CD4-positive, alpha-beta memory T cell (primary cell): ENCODE measurements around the gene GLIS1. TPM values are rescaled to one million over a fixed set of nuclear protein-coding genes. Genes with fewer than 3 reads are reported as not detected.

Source experiments
- CTCF ChIA-PET: fragments of 350-600 bp; sonication (Branson Sonifier 250); formaldehyde crosslinking; loops from one replicate; lab custom pipeline; 2021; ENCODE audit warnings: inconsistent platforms; ENCODE audit not compliant: partially characterized antibody; lab: Charles Lee
- POLR2A ChIA-PET: fragments of 350-600 bp; sonication (Branson Sonifier 250); formaldehyde crosslinking; loops from one replicate; lab custom pipeline; 2021; ENCODE audit not compliant: partially characterized antibody; lab: Charles Lee
- DNase-seq, 5 donors: peaks; one replicate each; pipeline versions ENCODE4 v3.0.0 to v3.0.0-alpha.2; 2020 to 2022; ENCODE audit warnings: mixed read lengths in 1 of 5
- H3K27ac ChIP-seq: one replicate; pipeline ENCODE4 v1.7.0; 2013; ENCODE audit warnings: low read depth, low read length
- H3K27me3 ChIP-seq: 2 replicates; pipeline ENCODE4 v1.7.0; 2013; ENCODE audit warnings: mild to moderate bottlenecking, low read length, moderate library complexity; ENCODE audit not compliant: insufficient read depth
- H3K36me3 ChIP-seq: 2 replicates; pipeline ENCODE4 v1.7.0; 2013; ENCODE audit warnings: mild to moderate bottlenecking, low read length, moderate library complexity; ENCODE audit not compliant: insufficient read depth
- H3K4me1 ChIP-seq: 2 replicates; pipeline ENCODE4 v1.7.0; 2013; ENCODE audit warnings: mild to moderate bottlenecking, low read length, moderate library complexity; ENCODE audit not compliant: insufficient read depth
- H3K4me3 ChIP-seq, 2 donors: one replicate each; pipeline ENCODE4 v1.7.0; 2013; ENCODE audit warnings: low read length in 2 of 2, mild to moderate bottlenecking in 1 of 2
- H3K9me3 ChIP-seq, 2 donors: one replicate each; pipeline ENCODE4 v1.7.0; 2013; ENCODE audit warnings: low read length in 2 of 2, control low read depth in 1 of 2; ENCODE audit not compliant: control insufficient read depth in 1 of 2
- H3K27ac Mint-ChIP-seq, 7 donors: one replicate each; pipeline ENCODE4 v1.8.0; 2020 to 2021; ENCODE audit warnings: mixed read lengths in 7 of 7, mild to moderate bottlenecking in 6 of 7, inconsistent platforms in 3 of 7, moderate library complexity in 3 of 7
- H3K27me3 Mint-ChIP-seq, 2 donors: one replicate each; pipeline ENCODE4 v1.8.0; 2020 to 2021; ENCODE audit warnings: mixed read lengths in 2 of 2
- H3K36me3 Mint-ChIP-seq, 2 donors: one replicate each; pipeline ENCODE4 v1.8.0; 2020 to 2021; ENCODE audit warnings: mixed read lengths in 2 of 2, inconsistent platforms in 1 of 2, mild to moderate bottlenecking in 1 of 2
- H3K4me1 Mint-ChIP-seq, 4 donors: one replicate each; pipeline ENCODE4 v1.8.0; 2020 to 2021; ENCODE audit warnings: mixed read lengths in 4 of 4, mild to moderate bottlenecking in 1 of 4
- H3K4me3 Mint-ChIP-seq, 8 donors: one replicate each; pipeline ENCODE4 v1.8.0; 2020 to 2021; ENCODE audit warnings: mixed read lengths in 8 of 8, mild to moderate bottlenecking in 7 of 8, moderate library complexity in 6 of 8, inconsistent platforms in 3 of 8
- H3K9me3 Mint-ChIP-seq, 8 donors: one replicate each; pipeline ENCODE4 v1.8.0; 2020 to 2021; ENCODE audit warnings: mixed read lengths in 8 of 8, mild to moderate bottlenecking in 5 of 8, inconsistent platforms in 3 of 8, moderate library complexity in 1 of 8
- intact Hi-C: fragments of 100-400 bp; cut with micrococcal nuclease; formaldehyde crosslinking; loops from one replicate; pipeline ENCODE4 v1.15.1; 2023
- polyA plus RNA-seq, 2 donors: library from polyadenylated mRNA; unstranded; fragments of 300-500 nt; fragmentation: Illumina TruSeq; gene quantifications; one replicate each; pipeline ENCODE4 v1.2.3, GENCODE V29; 2021
- total RNA-seq, 2 experiments: library from RNA; stranded (reverse); gene quantifications; one replicate each; pipeline ENCODE4 v1.2.3, GENCODE V29; 2021

GLIS1 gene
- total and polyA plus RNA-seq, 4 experiments from 2014 or later: not detected

- no peaks in the 10 kb centered on the region for H3K9me3 ChIP-seq
- peaks cover 0 to 1% of the 10 kb centered on the region in 2 donors for H3K27me3 Mint-ChIP-seq
- peak overlapping the region in 1 of 7 donors; percentile 8 for H3K27ac Mint-ChIP-seq
- no peak overlapping the region for H3K4me3 ChIP-seq
- H3K4me1 Mint-ChIP-seq: no peaks in the 10 kb centered on the region
- DNase-seq: no peak
- no peak overlapping the region for H3K27ac ChIP-seq
- POLR2A ChIA-PET: no interaction called here
- H3K9me3 Mint-ChIP-seq: no peaks in the 10 kb centered on the region
- CTCF ChIA-PET: no interaction called here
- H3K4me1 ChIP-seq: no peaks in the 10 kb centered on the region
- H3K36me3 ChIP-seq: no peaks in the 10 kb centered on the region
- H3K36me3 Mint-ChIP-seq: no peaks in the 10 kb centered on the region
- no peak overlapping the region for H3K4me3 Mint-ChIP-seq
- H3K27me3 ChIP-seq: no peaks in the 10 kb centered on the region
- intact Hi-C loops: no loop called here
Observed at GRCh38 chr1:53501065-53502005, 237.6 kb downstream of the GLIS1 start.

- Mint-ChIP-seq H3K9me3 (no peaks in the 10 kb centered on the region), H3K27ac (no peak overlapping the region), H3K36me3 (no peaks in the 10 kb centered on the region), H3K4me1 (no peaks in the 10 kb centered on the region), H3K27me3 (peaks cover 0 to 1% of the 10 kb centered on the region in 2 donors), H3K4me3 (no peak overlapping the region)
- H3K4me3 ChIP-seq: no peak overlapping the region
- H3K27me3 ChIP-seq: no peaks in the 10 kb centered on the region
- intact Hi-C loops: no loop called here
- no peaks in the 10 kb centered on the region for H3K4me1 ChIP-seq
- no peak for DNase-seq
- ChIA-PET POLR2A (no interaction called here), CTCF (no interaction called here)
- H3K27ac ChIP-seq: no peak overlapping the region
- no peaks in the 10 kb centered on the region for H3K36me3 ChIP-seq
- no peaks in the 10 kb centered on the region for H3K9me3 ChIP-seq
Observed at GRCh38 chr1:53500204-53501064, 238.5 kb downstream of the GLIS1 start.

- Histone ChIP-seq H3K36me3 (no peaks in the 10 kb centered on the region), H3K4me3 (no peak overlapping the region), H3K4me1 (no peaks in the 10 kb centered on the region), H3K27ac (no peak overlapping the region), H3K27me3 (no peaks in the 10 kb centered on the region), H3K9me3 (no peaks in the 10 kb centered on the region)
- H3K27me3 Mint-ChIP-seq: peaks cover 0 to 1% of the 10 kb centered on the region in 2 donors
- no peak for DNase-seq
- no peaks in the 10 kb centered on the region for H3K36me3 Mint-ChIP-seq
- ChIA-PET POLR2A (no interaction called here), CTCF (interaction anchor here (0.7 to 1.7 kb wide), 2 partner anchors 14 to 19 kb away, joined by 3 to 5 read pairs; no protein-coding TSS in a partner anchor)
- H3K27ac Mint-ChIP-seq: no peak overlapping the region
- H3K4me1 Mint-ChIP-seq: no peaks in the 10 kb centered on the region
- no peaks in the 10 kb centered on the region for H3K9me3 Mint-ChIP-seq
- no peak overlapping the region for H3K4me3 Mint-ChIP-seq
- intact Hi-C loops: no loop called here
Observed at GRCh38 chr1:53499257-53500203, 239.4 kb downstream of the GLIS1 start.

- CTCF ChIA-PET: interaction anchor here (0.7 to 1.7 kb wide), 2 partner anchors 13 to 20 kb away, joined by 3 to 5 read pairs; no protein-coding TSS in a partner anchor
- H3K27ac Mint-ChIP-seq: no peak overlapping the region
- H3K27ac ChIP-seq: no peak overlapping the region
- no peaks in the 10 kb centered on the region for H3K36me3 ChIP-seq
- H3K9me3 ChIP-seq: no peaks in the 10 kb centered on the region
- H3K36me3 Mint-ChIP-seq: no peaks in the 10 kb centered on the region
- DNase-seq: no peak
- intact Hi-C loops: no loop called here
- no peaks in the 10 kb centered on the region for H3K27me3 Mint-ChIP-seq
- H3K4me1 ChIP-seq: no peaks in the 10 kb centered on the region
- POLR2A ChIA-PET: no interaction called here
- H3K4me3 ChIP-seq: no peak overlapping the region
- no peaks in the 10 kb centered on the region for H3K4me1 Mint-ChIP-seq
- H3K9me3 Mint-ChIP-seq: no peaks in the 10 kb centered on the region
- H3K27me3 ChIP-seq: no peaks in the 10 kb centered on the region
- H3K4me3 Mint-ChIP-seq: no peak overlapping the region
Observed at GRCh38 chr1:53498555-53499131, 240.3 kb downstream of the GLIS1 start.

- H3K4me3 ChIP-seq: no peak overlapping the region
- no peak overlapping the region for H3K27ac ChIP-seq
- no peaks in the 10 kb centered on the region for H3K27me3 ChIP-seq
- CTCF ChIA-PET: interaction anchor here (0.9 kb wide), 1 partner anchor 258 kb away, joined by 4 read pairs; no protein-coding TSS in a partner anchor
- H3K27me3 Mint-ChIP-seq: peaks cover 1 to 4% of the 10 kb centered on the region in 2 donors
- DNase-seq: no peak
- H3K9me3 Mint-ChIP-seq: no peaks in the 10 kb centered on the region
- no peak overlapping the region for H3K4me3 Mint-ChIP-seq
- H3K9me3 ChIP-seq: no peaks in the 10 kb centered on the region
- H3K27ac Mint-ChIP-seq: no peak overlapping the region
- H3K4me1 Mint-ChIP-seq: no peaks in the 10 kb centered on the region
- no peaks in the 10 kb centered on the region for H3K4me1 ChIP-seq
- no peaks in the 10 kb centered on the region for H3K36me3 Mint-ChIP-seq
- intact Hi-C loops: no loop called here
- POLR2A ChIA-PET: no interaction called here
- no peaks in the 10 kb centered on the region for H3K36me3 ChIP-seq
Observed at GRCh38 chr1:53495633-53496345, 243.2 kb downstream of the GLIS1 start.

- Histone ChIP-seq H3K4me1 (no peaks in the 10 kb centered on the region), H3K4me3 (no peak overlapping the region), H3K27me3 (no peaks in the 10 kb centered on the region), H3K27ac (no peak overlapping the region), H3K36me3 (no peaks in the 10 kb centered on the region), H3K9me3 (no peaks in the 10 kb centered on the region)
- CTCF ChIA-PET: interaction anchor here (1.1 kb wide), 1 partner anchor 24 kb away, joined by 4 read pairs; no protein-coding TSS in a partner anchor
- Mint-ChIP-seq H3K4me1 (peaks cover 0 to 4% (median 3%) of the 10 kb centered on the region in 4 donors), H3K9me3 (no peaks in the 10 kb centered on the region), H3K27ac (no peak overlapping the region), H3K4me3 (no peak overlapping the region), H3K36me3 (no peaks in the 10 kb centered on the region), H3K27me3 (peaks cover 14 to 18% of the 10 kb centered on the region in 2 donors)
- DNase-seq: no peak
- POLR2A ChIA-PET: no interaction called here
- intact Hi-C loops: no loop called here
Observed at GRCh38 chr1:53490351-53490750, 248.6 kb downstream of the GLIS1 start.
